ENCODE measurements around the gene SCLY. TPM values are rescaled to one million over a fixed set of nuclear protein-coding genes. Genes with fewer than 3 reads are reported as not detected.
"Not testable (repeated sequence)": the region's sequence is repeated elsewhere in the genome, so short reads cannot be mapped to it uniquely, and the experiment has no call there.

SCLY gene
- total RNA-seq, 2 donors from 2014 or later, result 18.5 to 32.4 TPM

- ATAC-seq (no peak), DNase-seq (no peak)
- intact Hi-C loops (cut with DNase I), result no loop called here
- Histone ChIP-seq H3K9me3 (no peaks in the 10 kb centered on the region), H3K27me3 (no peaks in the 10 kb centered on the region), H3K36me3 (replicated peaks in 1 of 2; ENCODE audit: insufficient read depth in 1 of 2, low read depth in 2 of 2) (peaks cover 0 to 8% of the 10 kb centered on the region in 2 donors), H3K27ac (no peak overlapping the region), H3K4me1 (no peaks in the 10 kb centered on the region), H3K4me3 (no peak overlapping the region)
- WGBS, 2 donors, result 92 to 93% methylated on average over 3 of the region's 3 CpGs
- TF ChIP-seq CTCF (IDR thresholded peaks at IDR 0.05) (no peak), POLR2A (IDR thresholded peaks at IDR 0.05) (no peak)
Observed at GRCh38 chr2:238029853-238030252, 30.9 kb upstream of the SCLY start.

GRCh38 chr2:238030422-238031155 lies 30.2 kb upstream of the SCLY start:
- no peak for DNase-seq
- 77 to 91% methylated on average over 5 to 8 of the region's 8 CpGs for WGBS, 2 donors
- intact Hi-C loops (cut with DNase I), result no loop called here
- Histone ChIP-seq H3K4me3 (no peak overlapping the region), H3K4me1 (no peaks in the 10 kb centered on the region), H3K27ac (no peak overlapping the region), H3K9me3 (no peaks in the 10 kb centered on the region), H3K36me3 (replicated peaks in 1 of 2; ENCODE audit: insufficient read depth in 1 of 2, low read depth in 2 of 2) (peaks cover 0 to 8% of the 10 kb centered on the region in 2 donors), H3K27me3 (no peaks in the 10 kb centered on the region)
- TF ChIP-seq CTCF (IDR thresholded peaks at IDR 0.05) (no peak), POLR2A (IDR thresholded peaks at IDR 0.05) (no peak)
- ATAC-seq, result no peak

GRCh38 chr2:238031751-238032150 lies 29.1 kb upstream of the SCLY start:
- no peak for DNase-seq
- Histone ChIP-seq H3K4me1 (no peaks in the 10 kb centered on the region), H3K27me3 (no peaks in the 10 kb centered on the region), H3K36me3 (replicated peaks in 1 of 2; ENCODE audit: insufficient read depth in 1 of 2, low read depth in 2 of 2) (peaks cover 4 to 8% of the 10 kb centered on the region in 2 donors), H3K9me3 (no peaks in the 10 kb centered on the region), H3K4me3 (no peak overlapping the region), H3K27ac (no peak overlapping the region)
- ATAC-seq, result no peak
- TF ChIP-seq POLR2A (IDR thresholded peaks at IDR 0.05) (no peak), CTCF (IDR thresholded peaks at IDR 0.05) (no peak)
- 95 to 96% methylated on average over 4 of the region's 4 CpGs for WGBS, 2 donors
- intact Hi-C loops (cut with DNase I), result no loop called here

- no peaks in the 10 kb centered on the region for H3K27me3 ChIP-seq
- no peak for ATAC-seq
- WGBS, 2 donors, result 62 to 82% methylated on average over 4 of the region's 4 CpGs
Observed at GRCh38 chr2:238032755-238033337, 28.0 kb upstream of the SCLY start.

GRCh38 chr2:238033991-238034390 lies 26.8 kb upstream of the SCLY start:
- H3K27ac ChIP-seq; H3K4me1 ChIP-seq; ATAC-seq; H3K9me3 ChIP-seq; DNase-seq; intact Hi-C loops (cut with DNase I); H3K27me3 ChIP-seq; H3K4me3 ChIP-seq: not testable (repeated sequence)
- WGBS, 2 donors, result 92 to 98% methylated on average over 9 of the region's 9 CpGs
- peaks cover 4 to 13% of the 10 kb centered on the region in 2 donors for H3K36me3 ChIP-seq (replicated peaks in 1 of 2; ENCODE audit: insufficient read depth in 1 of 2, low read depth in 2 of 2)

More at GRCh38 chr2:238032755-238033337, 28.0 kb upstream of the SCLY start:
- intact Hi-C loops (cut with DNase I), result no loop called here
- Histone ChIP-seq H3K4me3 (no peak overlapping the region), H3K4me1 (no peaks in the 10 kb centered on the region), H3K36me3 (replicated peaks in 1 of 2; ENCODE audit: insufficient read depth in 1 of 2, low read depth in 2 of 2) (peaks cover 4 to 10% of the 10 kb centered on the region in 2 donors), H3K9me3 (no peaks in the 10 kb centered on the region), H3K27ac (no peak overlapping the region)
- no peak for TF ChIP-seq POLR2A (IDR thresholded peaks at IDR 0.05)
- TF ChIP-seq CTCF (IDR thresholded peaks at IDR 0.05), result no peak
- DNase-seq, result no peak
